Tibial artery (tissue), 4 donors: ENCODE data around the gene SLIT3.
"Not testable (repeated sequence)": the region's sequence is repeated elsewhere in the genome, so short reads cannot be mapped to it uniquely, and the experiment has no call there.

Experiments
- DNase-seq, 2 donors: peaks; one replicate each; pipeline ENCODE4 v3.0.0-alpha.2; 2019
- H3K27ac ChIP-seq, 2 donors: fragments of 200-600 bp; sonication (generic) in 1 of 2; 1 replicate in 1 of 2; 2 replicates in 1 of 2; pipeline ENCODE4 v1.5.1; 2018 to 2019; ENCODE audit warnings: mild to moderate bottlenecking in 1 of 2
- H3K27me3 ChIP-seq, 2 donors: fragments of 200-600 bp; sonication (generic) in 1 of 2; one replicate each; pipeline versions ENCODE4 v1.5.1 to v1.6.0; 2016 to 2019
- H3K36me3 ChIP-seq, 3 donors: fragments of 200-600 bp; sonication (generic) in 2 of 3; one replicate each; pipeline ENCODE4 v1.5.1; 2016 to 2019; ENCODE audit warnings: mild to moderate bottlenecking in 2 of 3
- H3K4me1 ChIP-seq, 4 donors: fragments of 200-600 bp; sonication (generic) in 2 of 4; 1 replicate in 3 of 4; 2 replicates in 1 of 4; pipeline ENCODE4 v1.5.1; 2016 to 2019
- H3K4me3 ChIP-seq, 2 donors: fragments of 200-600 bp; sonication (generic) in 1 of 2; 1 replicate in 1 of 2; 2 replicates in 1 of 2; pipeline ENCODE4 v1.5.1; 2018 to 2019; ENCODE audit warnings: mild to moderate bottlenecking in 2 of 2
- H3K9me3 ChIP-seq, 3 donors: fragments of 200-600 bp; sonication (generic) in 1 of 3; one replicate each; pipeline ENCODE4 v1.5.1; 2016 to 2019
- intact Hi-C: fragments of 100-400 bp; cut with DNase I; formaldehyde crosslinking; loops from one replicate; pipeline ENCODE4 v1.15.0; 2023; ENCODE audit warnings: low total_unique reads
- TF ChIP-seq, protein P1 (sequence below), 2 experiments: fragments of 200-600 bp in 1 of 2; fragments of 450-650 bp in 1 of 2; IDR thresholded peaks; one replicate each; pipeline ENCODE4 v1.5.1; 2017 to 2019; ENCODE audit warnings: antibody characterized with exemption in 2 of 2, mild to moderate bottlenecking in 1 of 2, moderate library complexity in 1 of 2

SLIT3 gene

DNA sequence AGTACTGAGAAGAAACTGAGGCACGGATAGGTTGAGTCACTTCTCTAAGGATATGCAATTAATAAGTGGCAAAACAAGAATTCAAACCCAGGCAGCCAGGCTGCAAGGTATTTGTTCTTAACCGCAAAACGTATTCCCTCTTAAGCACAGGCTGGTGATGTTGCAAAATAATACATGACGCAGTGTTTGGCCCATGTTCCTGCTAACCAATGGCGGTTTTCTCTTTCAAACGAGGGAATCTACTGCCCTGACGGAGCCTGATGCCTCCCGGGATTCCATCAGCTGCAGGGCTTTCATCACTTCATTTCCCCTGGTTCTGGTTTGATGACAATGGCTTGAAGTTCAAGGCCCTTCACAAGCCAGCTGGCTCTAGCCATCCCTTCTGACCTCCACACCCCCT lies 154.8 kb downstream of the SLIT3 start:
- intact Hi-C loops, result no loop called here
- Histone ChIP-seq H3K27me3 (no peaks in the 10 kb centered on the region), H3K4me1 (peaks cover 0 to 39% (median 21%) of the 10 kb centered on the region in 4 donors), H3K36me3 (no peaks in the 10 kb centered on the region), H3K27ac (no peak overlapping the region), H3K9me3 (no peaks in the 10 kb centered on the region), H3K4me3 (no peak overlapping the region)
- TF ChIP-seq, protein P1, sequence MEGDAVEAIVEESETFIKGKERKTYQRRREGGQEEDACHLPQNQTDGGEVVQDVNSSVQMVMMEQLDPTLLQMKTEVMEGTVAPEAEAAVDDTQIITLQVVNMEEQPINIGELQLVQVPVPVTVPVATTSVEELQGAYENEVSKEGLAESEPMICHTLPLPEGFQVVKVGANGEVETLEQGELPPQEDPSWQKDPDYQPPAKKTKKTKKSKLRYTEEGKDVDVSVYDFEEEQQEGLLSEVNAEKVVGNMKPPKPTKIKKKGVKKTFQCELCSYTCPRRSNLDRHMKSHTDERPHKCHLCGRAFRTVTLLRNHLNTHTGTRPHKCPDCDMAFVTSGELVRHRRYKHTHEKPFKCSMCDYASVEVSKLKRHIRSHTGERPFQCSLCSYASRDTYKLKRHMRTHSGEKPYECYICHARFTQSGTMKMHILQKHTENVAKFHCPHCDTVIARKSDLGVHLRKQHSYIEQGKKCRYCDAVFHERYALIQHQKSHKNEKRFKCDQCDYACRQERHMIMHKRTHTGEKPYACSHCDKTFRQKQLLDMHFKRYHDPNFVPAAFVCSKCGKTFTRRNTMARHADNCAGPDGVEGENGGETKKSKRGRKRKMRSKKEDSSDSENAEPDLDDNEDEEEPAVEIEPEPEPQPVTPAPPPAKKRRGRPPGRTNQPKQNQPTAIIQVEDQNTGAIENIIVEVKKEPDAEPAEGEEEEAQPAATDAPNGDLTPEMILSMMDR (IDR thresholded peaks at IDR 0.05), result no peak
- DNase-seq, result no peak

DNA sequence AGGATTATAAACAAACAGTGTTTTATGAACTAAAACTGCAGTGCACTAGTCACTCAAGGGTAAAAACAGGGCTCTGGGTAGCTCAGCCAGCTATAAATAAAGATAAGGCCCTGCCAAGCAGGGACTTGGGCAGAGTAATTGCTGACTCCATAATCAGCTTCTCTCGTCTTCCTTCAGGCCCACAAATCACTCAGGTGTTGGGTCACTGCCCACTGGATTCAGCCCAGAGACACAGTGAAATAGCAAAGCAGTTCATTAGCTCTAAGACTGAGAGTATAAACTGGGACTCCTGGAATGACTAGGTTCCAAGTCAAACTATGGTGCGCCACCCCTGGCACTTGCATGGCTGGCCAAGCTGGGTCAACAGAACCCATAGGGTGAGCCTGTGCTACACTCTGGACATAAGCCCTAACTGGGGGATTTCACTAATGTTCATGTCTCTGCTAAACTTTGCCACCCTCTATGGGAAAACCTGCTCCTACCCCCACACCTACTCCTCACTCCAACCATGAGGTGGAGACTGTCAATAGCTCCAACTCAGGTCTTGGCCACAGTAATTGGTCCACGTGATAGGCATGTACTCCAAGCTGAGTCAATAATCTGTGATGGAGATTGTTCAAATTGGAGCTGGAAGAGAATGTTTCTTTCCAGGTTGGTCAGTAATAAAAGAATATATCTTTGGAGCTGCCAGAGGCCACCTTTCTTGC lies 158.5 kb downstream of the SLIT3 start:
- DNase-seq, result peak; percentile 80 to 89
- no peaks in the 10 kb centered on the region for H3K9me3 ChIP-seq
- TF ChIP-seq, protein P1 (IDR thresholded peaks at IDR 0.05), result no peak
- H3K27me3 ChIP-seq, result no peaks in the 10 kb centered on the region
- peak overlapping the region; percentile 14 to 48 for H3K27ac ChIP-seq
- peaks cover 0 to 40% (median 22%) of the 10 kb centered on the region in 4 donors for H3K4me1 ChIP-seq
- no peaks in the 10 kb centered on the region for H3K36me3 ChIP-seq
- H3K4me3 ChIP-seq, result no peak overlapping the region
- intact Hi-C loops, result no loop called here

DNA sequence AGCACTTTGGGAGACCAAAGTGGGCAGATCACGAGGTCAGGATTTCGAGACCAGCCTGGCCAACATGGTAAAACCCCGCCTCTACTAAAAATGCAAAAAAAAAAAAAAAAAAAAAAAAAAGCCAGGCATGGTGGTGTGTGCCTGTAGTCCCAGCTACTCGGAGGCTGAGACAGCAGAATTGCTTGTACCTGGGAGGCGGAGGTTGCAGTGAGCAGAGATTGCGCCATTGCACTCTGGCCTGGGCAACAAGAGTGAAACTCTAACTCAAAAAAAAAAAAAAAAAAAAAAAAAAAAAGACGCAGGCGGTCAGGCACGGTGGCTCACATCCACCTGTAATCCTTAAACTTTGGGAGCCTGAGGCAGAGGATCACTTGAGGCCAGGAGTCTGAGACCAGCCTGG lies 160.7 kb downstream of the SLIT3 start:
- H3K27me3 ChIP-seq, H3K9me3 ChIP-seq, H3K27ac ChIP-seq, H3K4me3 ChIP-seq, DNase-seq, H3K36me3 ChIP-seq, intact Hi-C loops: not testable (repeated sequence)
- H3K4me1 ChIP-seq, result peaks cover 0 to 34% (median 20%) of the 10 kb centered on the region in 4 donors

DNA sequence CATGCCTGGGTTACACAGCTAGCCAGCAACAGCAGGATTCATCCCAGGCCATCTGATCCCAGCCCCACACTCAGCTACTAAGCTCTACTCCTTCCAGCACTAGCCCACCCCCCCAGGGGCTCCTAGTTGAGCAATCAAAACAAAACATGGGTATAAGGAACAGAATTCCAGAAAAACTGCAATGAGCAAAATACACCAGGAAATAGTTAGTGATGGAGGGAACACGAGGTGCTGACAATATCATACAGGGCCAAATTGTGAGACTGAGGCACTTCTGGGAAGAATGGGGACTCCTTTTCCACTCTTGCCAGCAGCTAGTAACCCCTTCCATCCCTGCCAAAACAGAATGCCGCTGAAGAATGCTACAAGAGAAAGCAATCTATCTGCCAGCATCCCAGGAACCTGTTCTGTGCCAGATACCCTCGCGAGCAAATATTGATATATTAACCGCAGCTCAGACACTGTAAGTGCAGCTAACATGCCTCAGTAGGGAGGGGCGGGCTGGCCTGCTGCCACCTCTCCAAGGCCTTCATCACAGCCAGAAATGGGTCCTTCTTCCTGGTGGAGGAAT lies 161.4 kb downstream of the SLIT3 start:
- no peak overlapping the region for H3K27ac ChIP-seq
- no peaks in the 10 kb centered on the region for H3K36me3 ChIP-seq
- H3K27me3 ChIP-seq, result no peaks in the 10 kb centered on the region
- DNase-seq, result peak in 1 of 2 donors; percentile 66
- H3K4me3 ChIP-seq, result no peak overlapping the region
- intact Hi-C loops, result no loop called here
- H3K9me3 ChIP-seq, result no peaks in the 10 kb centered on the region
- peaks cover 0 to 34% (median 20%) of the 10 kb centered on the region in 4 donors for H3K4me1 ChIP-seq
- TF ChIP-seq, protein P1 (IDR thresholded peaks at IDR 0.05), result no peak

DNA sequence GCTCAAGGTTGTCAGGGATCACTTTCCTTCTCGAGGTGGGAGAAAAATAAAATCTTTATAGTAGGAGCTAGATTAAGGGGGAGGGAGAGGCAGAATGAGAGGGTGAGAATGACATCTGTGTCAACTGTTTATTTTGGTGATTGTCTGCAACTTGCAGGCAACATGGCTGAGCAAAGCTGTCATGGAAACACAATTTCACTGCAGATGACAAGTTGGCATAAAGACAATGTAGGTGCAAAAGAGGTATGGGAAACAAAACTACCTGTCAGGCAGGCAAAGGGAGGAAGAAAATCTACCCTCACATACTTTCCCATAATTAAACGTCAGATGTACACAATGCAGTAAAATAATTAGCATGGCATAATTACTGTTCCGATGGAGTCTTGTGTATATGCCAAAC lies 167.4 kb downstream of the SLIT3 start:
- TF ChIP-seq, protein P1 (IDR thresholded peaks at IDR 0.05), result no peak
- no peak for DNase-seq
- intact Hi-C loops, result no loop called here
- Histone ChIP-seq H3K36me3 (no peaks in the 10 kb centered on the region), H3K27ac (no peak overlapping the region), H3K4me3 (no peak overlapping the region), H3K27me3 (no peaks in the 10 kb centered on the region), H3K4me1 (peaks cover 0 to 24% (median 13%) of the 10 kb centered on the region in 4 donors), H3K9me3 (no peaks in the 10 kb centered on the region)

DNA sequence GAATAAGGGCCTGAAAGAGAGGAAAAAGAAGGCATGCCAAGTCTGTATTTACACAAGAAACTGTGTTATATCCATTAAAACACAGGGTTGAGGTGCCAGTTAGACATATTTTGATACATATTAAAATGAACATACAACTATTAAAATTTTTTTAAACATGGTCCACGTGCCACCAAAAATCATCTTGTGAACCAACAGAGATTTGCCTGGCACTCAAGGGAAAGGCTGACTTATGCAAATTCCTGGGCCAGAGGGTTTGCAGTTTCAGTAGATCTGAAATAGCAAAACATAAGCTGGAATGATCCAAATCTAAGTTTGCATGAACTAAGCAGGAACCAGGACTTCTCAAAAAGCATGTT lies 168.7 kb downstream of the SLIT3 start:
- H3K4me3 ChIP-seq, result no peak overlapping the region
- no peaks in the 10 kb centered on the region for H3K27me3 ChIP-seq
- peak overlapping the region; percentile 23 to 68 for H3K27ac ChIP-seq
- H3K4me1 ChIP-seq, result peaks cover 0 to 24% (median 13%) of the 10 kb centered on the region in 4 donors
- intact Hi-C loops, result no loop called here
- H3K36me3 ChIP-seq, result no peaks in the 10 kb centered on the region
- no peak for DNase-seq
- TF ChIP-seq, protein P1 (IDR thresholded peaks at IDR 0.05), result no peak
- no peaks in the 10 kb centered on the region for H3K9me3 ChIP-seq
